IPS DF 4.7 (cell line): ENCODE measurements around the gene SERPINE1.
"Not testable (repeated sequence)": the region's sequence is repeated elsewhere in the genome, so short reads cannot be mapped to it uniquely, and the experiment has no call there.

ENCODE experiments used
- DNase-seq: peaks from one replicate; pipeline ENCODE4 v3.0.0-alpha.2; 2013; ENCODE audit warnings: low spot score; ENCODE audit errors: extremely low read depth

SERPINE1 gene

DNA sequence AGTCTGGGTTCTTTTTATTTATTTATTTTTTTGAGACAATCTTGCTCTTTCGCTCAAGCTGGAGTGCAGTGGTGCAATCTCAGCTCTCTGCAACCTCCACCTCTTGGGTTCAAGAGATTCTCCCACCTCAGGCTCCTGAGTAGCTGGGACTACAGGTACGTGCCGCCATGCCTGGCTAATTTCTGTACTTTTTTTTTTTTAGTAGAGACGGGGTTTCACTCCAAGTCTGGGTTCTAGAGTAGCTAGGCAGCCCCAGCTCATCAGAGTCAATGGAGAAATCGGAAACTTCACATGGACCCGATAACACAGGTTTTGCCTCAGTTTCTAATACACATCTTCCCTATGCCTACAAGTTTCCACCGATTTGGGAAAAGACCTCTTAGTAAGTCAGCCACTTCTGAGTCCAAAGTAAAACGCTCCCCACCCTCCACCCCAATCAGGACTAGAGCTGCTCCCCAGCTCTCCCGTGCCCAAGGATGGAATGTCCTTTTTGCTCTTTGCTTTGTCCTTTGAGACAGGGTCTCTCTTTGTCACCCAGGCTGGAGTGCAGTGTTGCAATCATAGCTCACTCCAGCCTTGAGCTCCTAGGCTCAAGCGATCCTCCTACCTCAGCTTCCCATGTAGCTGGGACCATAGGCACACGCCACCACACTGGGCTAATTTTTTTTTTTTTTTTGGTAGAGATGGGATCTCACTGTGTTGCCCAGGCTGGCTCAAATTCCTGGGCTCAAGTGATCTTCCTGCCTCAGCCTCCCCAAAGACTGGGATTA is 3.8 kb upstream of the SERPINE1 start:
- no peak for DNase-seq

DNA sequence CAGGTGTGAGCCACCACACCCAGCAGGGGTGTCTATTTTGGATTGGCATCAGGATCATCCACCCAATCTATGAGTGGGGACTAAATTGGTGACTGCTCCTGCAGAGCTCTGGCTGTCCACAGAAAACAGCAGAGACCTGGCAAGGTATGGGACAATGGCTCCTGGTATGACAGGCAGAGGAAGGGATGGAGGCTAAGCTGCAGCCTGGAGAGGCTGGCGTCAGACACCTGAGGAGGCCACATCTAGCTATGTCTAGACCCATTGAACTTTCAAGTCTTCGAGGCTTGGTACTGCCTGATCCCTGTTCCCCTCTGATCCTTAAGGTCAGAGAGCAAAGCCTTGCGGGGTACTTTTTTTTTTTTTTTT is 3.2 kb upstream of the SERPINE1 start:
- DNase-seq, result no peak

DNA sequence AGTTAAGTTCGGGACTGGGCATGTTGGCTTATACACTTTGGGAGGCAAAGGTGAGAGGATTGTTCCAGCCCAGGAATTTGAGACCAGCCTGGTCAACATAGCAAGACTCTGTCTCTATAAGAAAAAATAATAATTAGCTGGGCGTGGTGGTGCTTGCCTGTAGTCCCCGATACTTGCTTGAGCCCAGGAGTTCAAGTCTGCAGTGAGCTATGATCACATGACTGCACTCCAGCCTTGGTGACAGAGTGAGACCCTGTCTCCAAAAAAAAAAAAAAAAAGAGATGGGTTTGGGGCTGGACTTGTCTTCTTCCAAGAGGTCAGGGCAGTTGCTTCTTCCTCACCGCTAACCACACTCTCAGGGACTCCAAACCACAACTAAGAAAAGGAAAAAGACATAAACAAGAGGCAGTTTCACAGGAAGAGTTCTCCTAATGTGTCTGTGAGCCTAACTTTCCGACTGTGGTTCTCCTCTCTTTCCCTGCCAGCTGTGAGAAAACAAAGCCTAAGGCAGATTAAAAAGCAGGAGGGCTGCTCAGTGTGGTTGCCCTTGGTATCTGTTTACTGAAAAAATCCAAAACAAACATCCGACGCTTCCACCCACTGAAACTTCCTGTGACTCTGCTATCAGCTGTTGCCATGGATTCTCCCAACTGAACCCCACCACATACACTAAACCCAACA is 2.4 kb upstream of the SERPINE1 start:
- DNase-seq, result no peak

DNA sequence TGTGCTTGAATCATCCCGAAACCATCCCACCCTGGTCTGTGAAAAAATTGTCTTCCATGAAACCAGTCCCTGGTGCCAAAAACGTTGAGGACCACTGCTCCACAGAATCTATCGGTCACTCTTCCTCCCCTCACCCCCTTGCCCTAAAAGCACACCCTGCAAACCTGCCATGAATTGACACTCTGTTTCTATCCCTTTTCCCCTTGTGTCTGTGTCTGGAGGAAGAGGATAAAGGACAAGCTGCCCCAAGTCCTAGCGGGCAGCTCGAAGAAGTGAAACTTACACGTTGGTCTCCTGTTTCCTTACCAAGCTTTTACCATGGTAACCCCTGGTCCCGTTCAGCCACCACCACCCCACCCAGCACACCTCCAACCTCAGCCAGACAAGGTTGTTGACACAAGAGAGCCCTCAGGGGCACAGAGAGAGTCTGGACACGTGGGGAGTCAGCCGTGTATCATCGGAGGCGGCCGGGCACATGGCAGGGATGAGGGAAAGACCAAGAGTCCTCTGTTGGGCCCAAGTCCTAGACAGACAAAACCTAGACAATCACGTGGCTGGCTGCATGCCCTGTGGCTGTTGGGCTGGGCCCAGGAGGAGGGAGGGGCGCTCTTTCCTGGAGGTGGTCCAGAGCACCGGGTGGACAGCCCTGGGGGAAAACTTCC is 784 bp upstream of the SERPINE1 start:
- DNase-seq, result no peak

DNA sequence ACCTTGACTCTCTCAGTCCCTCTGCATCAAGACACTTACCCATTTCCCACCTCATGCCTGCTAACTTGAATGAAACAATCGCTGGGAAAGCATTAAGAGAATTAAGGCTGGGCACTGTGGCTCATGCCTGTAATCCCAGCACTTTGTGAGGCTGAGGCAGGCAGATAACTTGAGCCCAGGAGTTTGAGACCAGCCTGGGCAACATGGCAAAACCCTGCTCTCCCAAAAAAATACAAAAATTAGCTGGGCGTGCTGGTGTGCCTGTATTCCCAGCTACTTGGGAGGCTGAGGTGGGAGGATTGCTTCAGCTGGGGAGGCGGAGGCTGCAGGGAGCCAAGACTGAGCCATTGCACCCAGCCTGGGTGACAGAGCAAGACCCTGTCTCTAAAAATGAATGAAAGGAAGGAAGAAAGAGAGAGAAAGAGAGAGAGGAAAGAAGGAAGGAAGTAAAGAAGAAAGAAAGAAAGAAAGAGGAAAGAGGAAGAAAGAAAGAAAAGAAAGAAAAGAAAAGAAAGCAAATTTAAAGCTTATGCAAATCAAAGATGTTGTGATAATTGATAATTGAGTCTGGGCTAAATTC is 646 bp downstream of the SERPINE1 start:
- DNase-seq, result no peak

DNA sequence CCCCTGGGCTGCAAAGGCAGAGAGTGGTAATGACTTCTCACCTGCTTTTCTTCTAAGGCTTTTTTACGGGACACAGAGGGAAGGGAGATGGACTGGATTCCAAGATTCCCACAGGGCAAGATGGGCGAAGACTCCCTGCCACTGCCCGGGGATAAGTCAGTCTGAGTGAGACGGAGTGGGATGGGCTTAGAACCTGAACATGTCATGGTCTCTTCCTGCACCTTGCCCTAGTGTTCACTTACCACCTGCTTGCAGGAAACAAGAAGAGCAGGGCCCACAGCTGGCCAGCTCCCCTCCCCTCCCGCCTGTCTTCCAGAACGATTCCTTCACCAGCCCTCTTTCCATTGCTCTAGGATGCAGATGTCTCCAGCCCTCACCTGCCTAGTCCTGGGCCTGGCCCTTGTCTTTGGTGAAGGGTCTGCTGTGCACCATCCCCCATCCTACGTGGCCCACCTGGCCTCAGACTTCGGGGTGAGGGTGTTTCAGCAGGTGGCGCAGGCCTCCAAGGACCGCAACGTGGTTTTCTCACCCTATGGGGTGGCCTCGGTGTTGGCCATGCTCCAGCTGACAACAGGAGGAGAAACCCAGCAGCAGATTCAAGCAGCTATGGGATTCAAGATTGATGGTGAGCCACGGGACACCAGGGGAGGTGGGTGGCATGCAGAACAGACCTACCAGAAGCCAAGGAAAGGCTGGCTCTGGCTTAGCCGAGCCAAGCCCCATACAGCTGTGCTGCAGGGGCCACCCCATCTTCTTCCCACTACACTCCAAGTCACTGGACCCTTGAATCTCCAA is 1.3 kb downstream of the SERPINE1 start:
- DNase-seq, result no peak

DNA sequence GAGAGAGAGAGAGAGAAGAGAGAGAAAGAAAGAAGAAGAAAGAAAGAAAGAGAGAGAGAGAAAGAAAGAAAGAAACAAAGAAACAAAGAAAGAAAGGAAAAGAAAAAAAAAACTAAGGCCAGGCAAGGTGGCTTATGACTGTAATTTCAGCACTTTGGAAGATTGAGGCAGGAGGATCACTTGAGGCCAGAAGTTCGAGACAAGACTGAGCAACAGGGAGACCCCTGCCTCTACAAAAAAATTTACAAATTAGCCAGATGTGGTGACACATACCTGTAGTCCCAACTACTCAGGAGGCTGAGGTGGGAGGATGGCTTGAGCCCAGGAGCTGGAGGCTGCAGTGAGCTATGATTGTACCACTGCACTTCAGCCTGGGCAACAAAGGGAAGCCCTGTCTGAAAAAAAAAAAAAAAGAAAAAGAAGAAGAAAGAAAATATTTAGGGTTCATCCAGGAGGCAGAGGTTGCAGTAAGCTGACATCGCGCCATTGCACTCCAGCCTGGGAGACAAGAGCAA is 2.8 kb downstream of the SERPINE1 start:
- DNase-seq, result no peak

DNA sequence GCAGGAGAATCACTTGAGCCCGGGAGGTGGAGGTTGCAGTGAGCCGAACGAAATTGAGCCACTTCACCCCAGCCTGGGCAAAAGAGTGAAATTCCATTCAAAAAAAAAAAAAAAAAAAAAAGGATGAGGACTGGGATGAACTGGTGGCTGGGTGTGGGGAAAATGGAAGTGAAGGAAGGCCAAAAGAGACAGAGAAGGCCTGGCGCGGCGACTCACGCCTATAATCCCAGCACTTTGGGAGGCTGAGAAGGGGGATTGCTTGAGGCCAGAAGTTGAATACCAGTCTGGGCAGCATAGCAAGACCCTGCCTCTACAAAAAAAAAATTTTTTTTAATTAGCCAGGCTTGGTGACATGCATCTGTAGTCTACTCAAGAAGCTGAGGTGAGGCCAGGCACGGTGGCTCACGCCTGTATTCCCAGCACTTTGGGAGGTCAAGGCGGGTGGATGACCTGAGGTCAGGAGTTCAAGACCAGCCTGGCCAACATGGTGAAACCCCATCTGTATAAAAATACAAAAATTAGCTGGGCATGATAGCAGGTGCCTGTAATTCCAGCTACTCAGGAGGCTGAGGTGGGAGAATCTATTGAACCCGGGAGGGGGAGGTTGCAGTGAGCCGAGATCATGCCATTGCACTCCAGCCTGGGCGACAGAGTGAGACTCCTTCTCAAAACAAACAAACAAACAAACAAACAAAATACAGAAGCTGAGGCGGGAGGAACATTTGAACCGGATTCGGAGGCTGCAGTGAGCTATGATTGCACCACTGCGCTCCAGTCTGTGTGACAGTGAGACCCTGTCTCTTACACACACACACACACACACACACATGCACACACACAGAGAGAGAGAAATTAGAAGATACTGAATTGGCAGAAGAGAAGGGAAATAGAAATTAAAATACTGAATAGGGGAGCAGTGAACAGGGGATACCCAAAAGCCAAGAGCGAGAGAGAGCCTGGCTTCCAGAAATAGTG is 6.0 kb downstream of the SERPINE1 start:
- not testable (repeated sequence) for DNase-seq

DNA sequence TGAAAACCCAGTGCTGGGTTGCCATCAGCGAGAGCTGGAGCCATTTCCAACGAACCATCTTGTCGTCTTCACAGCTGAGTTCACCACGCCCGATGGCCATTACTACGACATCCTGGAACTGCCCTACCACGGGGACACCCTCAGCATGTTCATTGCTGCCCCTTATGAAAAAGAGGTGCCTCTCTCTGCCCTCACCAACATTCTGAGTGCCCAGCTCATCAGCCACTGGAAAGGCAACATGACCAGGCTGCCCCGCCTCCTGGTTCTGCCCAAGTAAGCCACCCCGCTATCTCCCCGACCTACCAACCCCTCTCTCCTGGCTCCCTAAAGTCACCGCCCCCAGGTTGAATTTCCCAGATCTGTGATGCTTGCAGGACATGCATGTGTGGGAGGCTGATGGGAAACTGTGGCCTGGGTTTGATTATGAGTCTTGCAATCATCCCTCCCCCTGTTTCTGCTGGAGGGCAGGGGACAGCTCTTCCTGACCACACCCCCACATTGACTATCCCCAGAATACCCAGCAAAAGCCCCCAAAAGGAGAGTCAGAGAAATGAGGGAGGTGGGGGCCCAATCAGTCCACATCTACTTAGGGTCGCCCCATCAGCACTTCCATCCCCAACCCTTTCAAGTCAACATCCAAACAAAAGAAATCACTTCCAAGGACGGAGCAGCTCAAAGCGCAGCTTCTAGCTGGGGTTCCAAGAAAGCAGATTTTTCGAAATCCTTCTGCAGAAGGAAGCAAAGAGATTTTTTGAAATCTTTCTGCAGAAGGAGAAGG is 6.9 kb downstream of the SERPINE1 start:
- no peak for DNase-seq

DNA sequence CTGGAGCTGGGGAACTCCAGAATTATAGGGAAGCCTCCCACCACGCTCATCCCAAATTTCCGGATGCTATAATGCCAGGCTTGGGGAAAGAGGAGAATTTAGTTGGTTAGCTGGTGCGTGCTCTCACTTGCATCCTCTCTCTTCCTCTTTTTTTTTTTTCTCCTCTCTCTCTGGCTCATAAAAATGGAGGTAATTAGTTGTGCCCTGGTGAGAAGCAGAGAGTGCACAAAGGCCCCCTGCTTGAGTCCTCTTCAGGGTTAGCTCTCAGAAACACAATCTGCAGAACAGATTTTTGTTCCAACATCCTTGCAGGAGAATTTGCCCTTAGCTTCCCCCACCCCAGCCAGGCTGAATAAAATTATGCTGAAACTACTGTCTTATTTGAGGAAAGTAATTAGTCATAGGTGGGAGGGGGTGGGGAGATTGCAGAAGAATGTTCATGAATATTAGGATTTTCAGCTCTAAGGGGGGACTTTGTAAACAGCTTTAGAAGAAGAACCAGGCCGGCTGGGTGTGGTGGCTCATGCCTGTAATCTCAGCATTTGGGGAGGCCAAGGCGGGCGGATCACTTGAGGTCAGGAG is 7.6 kb downstream of the SERPINE1 start:
- no peak for DNase-seq

DNA sequence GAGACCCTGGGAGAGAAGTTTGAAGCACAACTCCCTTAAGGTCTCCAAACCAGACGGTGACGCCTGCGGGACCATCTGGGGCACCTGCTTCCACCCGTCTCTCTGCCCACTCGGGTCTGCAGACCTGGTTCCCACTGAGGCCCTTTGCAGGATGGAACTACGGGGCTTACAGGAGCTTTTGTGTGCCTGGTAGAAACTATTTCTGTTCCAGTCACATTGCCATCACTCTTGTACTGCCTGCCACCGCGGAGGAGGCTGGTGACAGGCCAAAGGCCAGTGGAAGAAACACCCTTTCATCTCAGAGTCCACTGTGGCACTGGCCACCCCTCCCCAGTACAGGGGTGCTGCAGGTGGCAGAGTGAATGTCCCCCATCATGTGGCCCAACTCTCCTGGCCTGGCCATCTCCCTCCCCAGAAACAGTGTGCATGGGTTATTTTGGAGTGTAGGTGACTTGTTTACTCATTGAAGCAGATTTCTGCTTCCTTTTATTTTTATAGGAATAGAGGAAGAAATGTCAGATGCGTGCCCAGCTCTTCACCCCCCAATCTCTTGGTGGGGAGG is 10.8 kb downstream of the SERPINE1 start:
- no peak for DNase-seq

DNA sequence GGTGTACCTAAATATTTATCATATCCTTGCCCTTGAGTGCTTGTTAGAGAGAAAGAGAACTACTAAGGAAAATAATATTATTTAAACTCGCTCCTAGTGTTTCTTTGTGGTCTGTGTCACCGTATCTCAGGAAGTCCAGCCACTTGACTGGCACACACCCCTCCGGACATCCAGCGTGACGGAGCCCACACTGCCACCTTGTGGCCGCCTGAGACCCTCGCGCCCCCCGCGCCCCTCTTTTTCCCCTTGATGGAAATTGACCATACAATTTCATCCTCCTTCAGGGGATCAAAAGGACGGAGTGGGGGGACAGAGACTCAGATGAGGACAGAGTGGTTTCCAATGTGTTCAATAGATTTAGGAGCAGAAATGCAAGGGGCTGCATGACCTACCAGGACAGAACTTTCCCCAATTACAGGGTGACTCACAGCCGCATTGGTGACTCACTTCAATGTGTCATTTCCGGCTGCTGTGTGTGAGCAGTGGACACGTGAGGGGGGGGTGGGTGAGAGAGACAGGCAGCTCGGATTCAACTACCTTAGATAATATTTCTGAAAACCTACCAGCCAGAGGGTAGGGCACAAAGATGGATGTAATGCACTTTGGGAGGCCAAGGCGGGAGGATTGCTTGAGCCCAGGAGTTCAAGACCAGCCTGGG is 11.4 kb downstream of the SERPINE1 start:
- no peak for DNase-seq

DNA sequence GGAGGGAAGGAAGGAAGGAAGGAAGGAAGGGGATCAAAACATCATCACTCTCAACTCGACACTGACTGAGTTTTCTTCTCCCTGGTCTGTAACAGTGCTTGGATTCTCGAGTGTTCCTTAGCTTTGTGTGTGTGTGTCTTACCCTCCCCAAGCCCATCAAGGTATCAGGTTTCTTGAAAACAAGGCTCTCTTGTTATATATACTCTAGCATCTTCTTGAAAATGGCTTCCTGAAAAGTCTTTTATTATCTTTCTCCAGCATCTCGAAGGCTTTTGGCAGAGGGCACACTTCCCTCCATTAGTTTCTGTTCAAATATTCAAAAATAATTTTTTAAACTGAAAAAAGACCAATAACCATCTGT is 13.4 kb downstream of the SERPINE1 start:
- no peak for DNase-seq

DNA sequence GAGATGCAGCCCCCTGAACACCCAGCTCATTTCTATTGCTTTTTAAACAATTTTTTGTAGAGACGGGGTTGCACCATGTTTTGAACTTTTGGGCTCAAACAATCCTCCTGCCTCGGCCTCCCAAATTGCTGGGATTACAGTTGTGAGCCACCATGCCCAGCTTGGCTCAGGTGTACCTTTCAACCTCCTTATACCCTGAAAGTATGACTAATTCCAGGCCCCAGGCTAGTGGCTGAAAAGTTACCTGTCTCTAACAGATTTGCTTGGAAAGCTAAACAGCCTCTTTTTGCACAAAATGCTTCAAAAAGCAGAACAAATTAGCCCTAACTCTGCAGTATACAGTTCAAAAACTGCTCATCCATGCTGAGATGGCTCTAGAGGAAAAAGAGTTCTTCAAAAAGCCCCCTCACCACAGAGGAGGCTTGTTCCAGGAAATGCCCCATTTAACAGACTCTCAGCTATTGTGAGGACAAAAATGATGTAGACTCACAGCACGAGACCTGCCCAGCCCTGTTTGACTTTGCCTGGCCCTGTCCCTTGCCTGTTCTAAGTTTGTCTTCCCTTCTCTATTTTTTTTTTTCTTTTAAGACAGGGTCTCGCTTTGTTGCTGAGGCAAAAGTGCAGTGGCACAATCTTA is 14.0 kb downstream of the SERPINE1 start:
- no peak for DNase-seq

DNA sequence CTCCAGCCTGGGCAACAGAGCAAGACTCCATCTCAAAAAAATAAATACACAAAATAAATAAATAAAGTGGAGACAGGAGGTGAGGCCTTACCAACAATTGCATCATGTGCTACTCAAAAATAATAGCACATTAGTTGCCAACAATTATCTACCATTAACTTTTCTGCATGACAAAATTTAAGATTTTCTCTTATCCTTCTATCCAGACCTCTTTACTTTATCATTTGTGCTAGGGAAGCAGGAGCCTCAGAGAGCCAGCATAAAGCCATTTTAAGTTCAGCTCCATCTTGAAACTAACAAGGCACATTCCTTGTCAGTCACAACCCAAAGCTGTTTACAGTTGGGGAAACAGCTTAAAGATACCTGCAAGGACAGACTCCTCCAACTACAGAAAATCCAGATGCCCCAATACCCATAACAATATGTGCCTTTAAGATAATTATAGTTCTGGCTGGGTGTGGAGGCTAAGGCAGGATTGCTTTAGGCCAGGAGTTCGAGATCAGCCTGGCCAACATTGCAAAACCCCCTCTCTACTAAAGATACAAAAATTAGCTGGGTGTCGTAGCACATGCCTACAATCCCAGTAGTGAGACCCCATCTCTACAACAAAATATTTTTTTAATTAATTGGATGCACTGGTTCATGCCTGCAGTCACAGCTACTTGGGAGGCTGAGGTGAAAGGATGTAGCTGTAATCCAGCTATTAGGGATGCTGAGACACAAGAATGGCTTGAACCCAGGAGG is 25.2 kb downstream of the SERPINE1 start:
- DNase-seq, result no peak

DNA sequence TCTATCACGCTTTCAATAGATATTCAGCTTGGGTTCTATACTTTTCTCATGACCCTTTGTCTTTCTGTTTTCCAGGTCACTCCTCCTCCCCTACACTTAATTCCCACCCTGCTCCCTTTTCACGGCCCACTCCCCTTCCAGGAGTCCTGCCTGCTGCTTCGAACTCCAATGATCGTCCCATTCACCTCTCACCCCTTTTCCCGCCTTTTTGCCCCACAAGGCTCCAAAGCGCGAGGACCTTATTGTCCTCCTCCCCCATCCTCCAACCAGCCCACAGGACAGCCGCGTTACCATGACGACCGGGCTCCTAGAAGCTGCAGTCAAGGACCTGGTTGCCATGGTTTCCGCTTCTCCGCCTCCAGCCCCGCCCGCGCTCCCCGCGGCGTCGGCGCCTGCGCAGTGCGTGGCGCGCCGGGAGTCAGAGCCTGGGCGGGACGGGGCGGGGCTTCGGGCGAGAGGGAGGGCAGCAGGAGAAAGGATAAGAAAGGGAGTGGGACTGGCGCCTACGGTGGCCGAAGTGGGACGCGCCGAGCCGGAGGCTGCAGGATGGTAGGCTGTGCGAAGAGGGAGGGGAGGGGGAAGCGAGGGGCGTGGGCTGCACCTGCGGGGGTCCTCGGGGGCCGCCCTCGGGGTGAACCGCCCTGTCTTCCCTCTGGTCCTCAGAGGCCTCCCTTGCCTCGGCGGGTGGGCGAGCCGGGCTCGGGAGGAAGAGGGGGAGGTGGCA is 27.2 kb downstream of the SERPINE1 start, which contains the start of gene AP1S1:
Gene AP1S1 (plus strand): TSS at position 508 of the 724 bp plus-strand sequence. CDS start 39 bp downstream, at position 547.
- peak; percentile 99 for DNase-seq
